HG02798 (cell line): Measurements from ENCODE around the gene PCNT.

Source experiments
- ATAC-seq: cut with Tn5 transposase; IDR thresholded peaks from one replicate; pipeline ENCODE4 v1.9.1; 2021; ENCODE audit warnings: mild to moderate bottlenecking; ENCODE audit not compliant: unreplicated experiment, poor library complexity

The PCNT gene

DNA sequence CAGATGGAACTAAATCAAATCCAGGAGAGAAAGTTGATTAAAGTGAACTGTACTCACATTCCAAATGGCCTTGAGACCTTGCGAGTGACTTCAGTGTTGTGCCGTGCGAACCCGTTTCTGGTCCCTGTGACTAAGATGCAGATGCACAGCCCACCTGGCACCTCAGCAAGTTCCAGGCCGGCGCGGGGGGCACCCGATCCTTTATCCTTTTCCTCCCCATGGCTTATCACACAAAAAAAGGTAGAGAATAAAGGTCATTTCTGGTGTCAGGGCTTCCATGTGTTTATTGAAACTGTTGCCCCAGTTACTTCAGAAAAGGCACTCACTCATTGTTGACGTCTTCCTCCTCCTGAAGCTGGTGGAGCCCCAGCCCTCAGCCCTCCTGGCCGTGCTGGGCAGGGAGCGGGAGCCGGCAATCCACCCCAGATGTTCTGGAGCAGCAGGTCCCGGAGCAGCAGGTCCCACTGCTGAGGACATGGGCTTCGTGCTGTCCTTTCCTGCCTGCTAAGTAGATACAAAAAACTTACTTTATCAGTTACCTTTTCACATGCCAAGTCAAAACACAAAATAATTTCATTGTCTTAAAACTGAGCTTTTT lies 53.0 kb downstream of the PCNT start:
- no peak for ATAC-seq

DNA sequence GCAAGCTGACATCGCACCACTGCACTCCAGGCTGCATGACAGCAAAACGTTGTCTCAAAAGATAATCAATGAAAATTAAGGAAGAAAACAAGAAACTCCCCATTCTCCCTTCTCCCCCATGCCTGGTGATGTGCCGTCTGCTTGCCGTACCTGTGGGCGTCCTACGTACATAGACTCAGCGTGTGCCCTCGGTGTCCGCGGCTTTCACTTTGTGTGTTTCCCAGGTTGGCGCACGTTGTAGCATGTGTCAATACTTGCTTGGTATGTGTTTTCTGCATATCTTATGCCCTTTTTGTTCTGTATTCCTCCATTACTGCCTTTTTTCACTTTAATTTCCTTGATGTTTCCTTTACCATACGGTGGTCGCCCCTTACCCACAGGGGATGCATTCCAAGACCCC lies 53.8 kb downstream of the PCNT start:
- no peak for ATAC-seq

DNA sequence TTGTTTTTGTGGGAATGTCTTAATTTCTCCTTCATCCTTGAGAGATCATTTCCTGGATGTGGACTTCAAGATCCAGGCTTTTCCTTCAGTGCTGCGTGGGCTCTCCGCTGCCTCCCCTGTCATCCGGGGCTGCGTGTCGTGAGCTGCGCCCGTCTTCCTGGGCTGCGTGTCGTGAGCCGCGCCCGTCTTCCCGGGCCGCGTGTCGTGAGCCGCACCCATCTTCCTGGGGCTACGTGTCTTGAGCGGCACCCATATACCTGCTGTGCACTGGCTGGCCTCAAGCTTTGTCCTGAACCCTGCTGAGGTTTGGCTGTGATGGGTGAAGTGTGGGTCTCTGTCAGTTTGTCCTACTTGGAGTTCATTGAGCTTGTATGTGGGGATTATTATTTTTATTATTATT lies 55.1 kb downstream of the PCNT start:
- no peak for ATAC-seq

DNA sequence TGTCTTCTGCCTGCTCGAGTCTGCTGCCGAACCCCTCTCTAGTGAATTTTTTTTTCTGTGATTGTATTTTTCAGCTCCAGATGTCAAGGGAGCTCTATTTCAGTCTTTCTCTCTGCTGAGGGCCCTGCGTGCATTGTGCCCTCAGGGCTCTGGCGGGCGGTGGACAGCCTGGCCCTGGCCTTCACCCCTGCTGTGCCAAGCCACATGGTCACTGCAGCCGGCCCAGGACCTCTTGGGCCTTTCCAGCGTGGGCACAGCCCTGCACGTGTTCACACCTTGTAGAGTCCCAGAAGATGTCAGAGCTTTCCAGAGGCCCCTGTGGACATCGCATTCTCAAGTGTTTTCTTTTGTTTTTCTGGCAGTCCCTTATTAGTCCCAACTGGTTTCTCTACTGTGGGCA lies 55.7 kb downstream of the PCNT start:
- no peak for ATAC-seq

DNA sequence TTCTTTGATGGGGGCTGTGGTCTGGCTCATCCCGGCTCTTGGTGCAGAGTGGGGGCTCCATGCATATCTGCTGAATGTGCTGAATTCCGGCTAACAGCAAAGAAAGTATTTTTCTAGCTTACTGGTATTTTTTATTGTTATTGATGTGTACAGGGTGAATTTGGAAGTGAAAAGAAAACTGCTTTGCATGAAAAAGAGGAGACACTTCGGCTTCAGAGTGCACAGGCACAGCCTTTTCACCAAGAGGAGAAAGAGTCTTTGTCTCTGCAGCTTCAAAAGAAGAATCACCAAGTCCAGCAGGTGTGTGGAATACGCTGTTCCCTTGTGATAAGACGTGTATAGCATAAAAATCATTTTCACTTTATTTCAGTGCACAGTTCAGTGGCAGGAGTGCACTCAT lies 57.6 kb downstream of the PCNT start:
- ATAC-seq: no peak

DNA sequence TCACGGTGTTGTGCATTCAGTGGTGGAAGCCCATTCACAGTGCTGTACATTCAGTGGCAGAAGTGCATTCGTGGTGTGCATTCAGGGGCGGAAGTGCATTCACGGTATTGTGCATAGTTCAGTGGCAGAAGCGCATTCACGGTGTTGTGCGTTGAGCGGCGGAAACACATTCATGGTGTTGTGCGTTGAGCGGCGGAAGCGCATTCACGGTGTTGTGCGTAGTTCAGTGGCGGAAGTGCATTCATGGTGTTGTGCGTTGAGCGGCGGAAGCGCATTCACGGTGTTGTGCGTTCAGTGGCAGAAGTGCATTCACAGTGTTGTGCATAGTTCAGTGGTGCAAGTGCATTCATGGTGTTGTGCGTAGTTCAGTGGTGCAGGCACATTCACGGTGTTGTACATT lies 60.6 kb downstream of the PCNT start:
- ATAC-seq: no peak

DNA sequence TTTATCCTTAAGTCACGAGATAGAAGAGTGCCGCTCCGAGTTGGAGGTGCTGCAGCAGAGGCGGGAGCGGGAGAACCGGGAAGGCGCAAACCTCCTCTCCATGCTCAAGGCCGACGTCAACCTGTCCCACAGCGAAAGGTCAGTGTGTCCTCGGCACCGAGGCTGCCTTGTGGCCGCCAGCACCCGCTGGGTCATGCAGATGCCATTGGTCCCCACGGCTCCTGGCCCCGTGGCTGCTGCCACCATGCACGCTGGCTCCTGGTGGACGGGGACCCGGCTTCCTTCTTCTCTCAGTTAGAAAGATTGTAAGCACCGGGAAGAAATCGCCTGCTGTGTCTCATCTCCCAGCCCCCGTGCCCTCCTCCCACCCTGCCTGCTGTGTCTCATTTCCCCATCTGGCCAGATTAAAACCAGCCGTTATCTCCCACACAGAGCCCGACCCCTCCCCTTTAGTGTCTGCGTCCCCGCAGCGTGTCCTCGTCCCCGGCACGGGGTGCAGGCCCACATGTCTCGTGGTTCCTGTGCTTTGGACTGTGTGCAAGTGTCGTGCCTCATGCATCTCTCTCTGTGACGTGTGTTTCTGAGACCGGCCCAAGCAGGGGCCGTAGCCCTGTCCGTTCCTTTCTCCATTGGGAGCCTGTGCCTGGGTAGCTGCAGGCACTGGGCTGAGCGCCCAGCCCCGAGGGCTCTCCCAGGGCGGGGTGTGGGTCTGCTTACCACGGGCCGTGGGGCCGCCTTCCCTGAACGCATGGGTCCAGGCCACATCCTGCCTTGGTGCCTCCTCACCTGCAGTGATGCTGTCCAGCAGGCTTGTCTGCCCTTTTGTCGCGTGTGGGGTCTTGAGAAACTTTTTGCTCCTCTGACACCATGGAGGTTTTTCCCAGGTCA lies 62.1 kb downstream of the PCNT start:
- ATAC-seq: no peak

DNA sequence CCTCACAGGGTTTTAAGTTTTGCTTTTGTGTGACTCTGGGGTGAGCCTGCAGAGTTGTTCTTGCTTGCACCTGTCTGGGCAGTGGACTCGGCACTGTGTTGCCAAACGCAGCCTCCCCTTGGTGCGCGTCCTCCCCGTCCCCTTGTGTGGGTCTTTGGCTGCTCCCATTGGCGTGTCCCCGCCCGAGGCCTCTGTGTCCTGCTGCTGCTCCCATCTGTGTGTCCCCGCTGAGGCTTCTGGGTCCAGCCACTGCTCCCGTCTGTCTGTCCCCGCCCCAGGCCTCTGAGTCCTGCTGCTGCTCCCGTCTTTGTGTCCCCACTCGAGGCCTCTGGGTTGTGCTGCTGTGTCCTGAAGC lies 62.8 kb downstream of the PCNT start:
- no peak for ATAC-seq

DNA sequence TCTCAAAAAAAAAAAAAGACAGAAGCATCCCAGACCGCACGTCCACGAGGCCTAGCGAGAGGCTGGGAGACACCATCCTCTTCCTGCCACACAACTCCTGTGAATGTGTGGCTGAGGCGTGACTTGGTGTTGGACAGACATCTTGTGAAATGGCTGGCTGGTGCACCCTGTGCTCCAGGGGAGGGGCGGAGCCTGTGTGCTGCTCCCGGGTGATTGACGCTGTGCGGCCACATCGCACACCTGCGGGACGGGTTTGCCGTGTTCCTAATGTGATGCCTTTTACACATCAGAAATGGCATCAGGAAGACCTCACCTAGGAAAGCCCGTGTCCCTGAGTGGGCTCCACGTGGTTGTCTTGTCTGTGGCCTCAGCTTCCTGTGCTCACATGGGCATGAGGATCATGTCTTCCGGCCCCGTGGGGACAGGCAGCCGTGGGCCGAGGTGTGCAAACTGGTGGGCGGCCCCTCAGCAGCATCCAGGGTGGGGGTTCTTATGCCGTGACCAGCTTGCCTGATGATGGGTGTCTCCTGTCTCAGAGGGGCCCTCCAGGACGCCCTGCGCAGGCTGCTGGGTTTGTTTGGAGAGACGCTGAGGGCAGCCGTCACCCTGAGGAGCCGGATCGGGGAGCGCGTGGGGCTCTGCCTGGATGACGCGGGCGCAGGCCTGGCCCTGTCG lies 64.4 kb downstream of the PCNT start:
- no peak for ATAC-seq

DNA sequence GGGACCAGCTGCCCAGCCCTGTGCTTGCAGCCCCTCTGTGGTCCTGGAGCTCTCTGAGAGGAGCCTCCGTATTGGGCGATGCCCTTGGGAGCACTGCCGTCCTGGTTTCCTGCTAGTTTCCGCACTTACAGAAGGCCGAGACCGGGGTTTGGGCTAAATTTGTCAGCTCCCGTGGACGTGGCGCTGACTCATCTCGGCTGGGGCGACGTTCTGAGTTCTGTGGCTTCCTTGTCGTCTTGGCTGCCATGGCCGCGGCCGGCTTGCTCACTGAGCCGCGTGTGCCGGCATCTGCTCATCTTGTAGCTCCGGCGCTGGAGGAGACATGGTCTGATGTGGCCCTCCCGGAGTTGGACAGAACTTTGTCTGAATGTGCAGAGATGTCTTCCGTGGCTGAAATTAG lies 64.9 kb downstream of the PCNT start:
- no peak for ATAC-seq

DNA sequence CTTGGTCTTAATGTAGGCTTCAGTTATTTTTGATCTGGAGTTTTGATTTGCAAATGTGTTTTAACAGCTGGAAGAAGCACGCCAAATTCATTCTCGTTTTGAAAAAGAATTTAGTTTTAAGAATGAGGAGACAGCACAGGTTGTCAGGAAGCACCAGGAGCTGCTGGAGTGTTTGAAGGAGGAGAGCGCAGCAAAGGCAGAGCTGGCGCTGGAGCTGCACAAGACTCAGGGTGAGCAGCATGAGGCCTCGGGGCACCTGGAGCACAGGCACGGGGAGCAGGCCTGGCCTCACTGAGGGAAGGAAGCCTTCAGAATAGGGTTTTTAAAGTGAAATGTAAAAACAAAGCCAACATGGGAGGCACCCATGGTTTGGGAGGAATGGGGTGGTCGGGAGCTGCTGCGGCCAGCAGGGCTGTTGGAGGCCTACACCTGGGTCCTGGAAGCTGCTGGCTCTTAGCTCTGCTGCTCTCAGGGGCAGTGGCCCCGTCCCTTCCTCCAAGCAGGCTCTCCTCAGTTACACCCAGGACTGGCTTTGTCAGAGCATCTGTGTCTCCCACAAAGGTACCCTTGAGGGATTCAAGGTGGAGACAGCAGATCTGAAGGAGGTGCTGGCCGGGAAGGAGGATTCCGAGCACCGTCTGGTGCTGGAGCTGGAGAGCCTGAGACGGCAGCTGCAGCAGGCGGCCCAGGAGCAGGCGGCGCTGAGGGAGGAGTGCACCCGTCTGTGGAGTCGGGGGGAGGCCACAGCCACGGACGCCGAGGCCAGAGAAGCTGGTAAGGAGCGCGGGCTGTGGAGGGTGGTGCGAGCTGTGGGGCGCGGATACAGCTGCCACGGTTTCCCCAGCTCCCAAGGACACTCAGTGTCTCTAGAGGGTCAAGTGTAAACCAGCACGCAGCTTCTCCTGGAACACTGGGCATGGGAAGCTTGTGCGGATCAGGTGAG lies 66.9 kb downstream of the PCNT start:
- no peak for ATAC-seq

DNA sequence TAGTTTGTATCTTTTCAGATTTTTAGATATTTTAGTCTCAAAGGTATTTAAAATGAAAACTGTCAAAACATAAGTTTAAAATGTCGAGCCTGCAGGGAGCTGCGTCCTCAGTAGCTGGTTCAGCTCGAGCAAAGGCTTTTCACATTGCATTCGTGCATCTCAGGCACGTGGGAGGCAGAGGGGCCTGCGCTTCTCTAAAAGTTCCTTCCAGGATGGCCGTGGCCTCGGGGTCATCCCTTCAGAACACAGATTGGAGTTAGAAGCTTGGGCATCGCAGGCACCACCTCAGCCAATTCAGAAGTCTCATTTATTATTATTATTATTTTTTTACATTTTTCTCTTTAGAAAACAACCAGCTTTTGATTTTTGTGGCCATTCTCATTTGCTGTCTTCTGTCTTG lies 67.8 kb downstream of the PCNT start:
- no peak for ATAC-seq

DNA sequence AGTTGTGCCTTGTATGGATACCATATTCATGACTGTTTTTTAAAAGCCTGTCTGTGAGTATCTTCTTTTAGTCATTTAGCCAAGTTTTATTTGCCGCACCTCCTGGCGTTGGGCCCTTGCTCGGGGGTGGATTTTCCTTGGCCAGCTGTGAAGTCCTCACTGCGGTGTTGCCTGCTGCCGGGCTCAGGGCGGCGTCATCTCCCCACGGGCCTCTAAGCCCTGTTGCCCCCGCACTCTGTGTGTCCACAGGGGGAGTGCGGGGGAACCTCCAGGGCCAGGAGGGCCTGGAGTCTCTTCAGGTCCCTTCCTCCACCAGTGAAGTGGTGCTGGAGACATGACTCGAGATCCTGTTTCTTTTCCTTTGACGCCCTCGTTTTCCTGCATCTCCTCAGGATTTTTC lies 69.0 kb downstream of the PCNT start:
- no peak for ATAC-seq

DNA sequence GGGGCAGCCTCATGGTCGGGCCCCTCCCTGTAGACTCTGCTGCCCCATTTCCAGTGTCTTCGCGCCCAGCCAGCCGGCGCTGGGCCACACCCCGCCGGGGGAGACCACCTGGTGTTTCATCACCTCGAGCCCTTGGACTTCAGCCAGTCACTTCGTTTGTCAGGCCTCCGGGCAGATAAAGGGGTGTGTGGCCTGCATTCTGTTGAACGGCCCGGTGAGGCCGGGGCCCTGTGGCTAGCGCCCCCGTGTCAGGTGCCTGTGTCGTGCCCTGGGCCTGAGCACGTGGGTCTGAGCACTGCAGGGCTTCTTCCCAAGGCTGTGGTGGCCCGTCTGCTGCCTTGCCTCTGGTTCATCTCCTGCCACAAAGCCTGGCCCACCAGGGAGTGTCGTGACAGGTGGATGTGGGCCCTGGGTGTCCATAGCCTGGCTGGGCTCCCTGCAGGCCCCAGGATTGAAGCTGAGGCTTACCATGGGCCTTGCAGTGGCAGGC lies 69.5 kb downstream of the PCNT start:
- ATAC-seq: no peak

DNA sequence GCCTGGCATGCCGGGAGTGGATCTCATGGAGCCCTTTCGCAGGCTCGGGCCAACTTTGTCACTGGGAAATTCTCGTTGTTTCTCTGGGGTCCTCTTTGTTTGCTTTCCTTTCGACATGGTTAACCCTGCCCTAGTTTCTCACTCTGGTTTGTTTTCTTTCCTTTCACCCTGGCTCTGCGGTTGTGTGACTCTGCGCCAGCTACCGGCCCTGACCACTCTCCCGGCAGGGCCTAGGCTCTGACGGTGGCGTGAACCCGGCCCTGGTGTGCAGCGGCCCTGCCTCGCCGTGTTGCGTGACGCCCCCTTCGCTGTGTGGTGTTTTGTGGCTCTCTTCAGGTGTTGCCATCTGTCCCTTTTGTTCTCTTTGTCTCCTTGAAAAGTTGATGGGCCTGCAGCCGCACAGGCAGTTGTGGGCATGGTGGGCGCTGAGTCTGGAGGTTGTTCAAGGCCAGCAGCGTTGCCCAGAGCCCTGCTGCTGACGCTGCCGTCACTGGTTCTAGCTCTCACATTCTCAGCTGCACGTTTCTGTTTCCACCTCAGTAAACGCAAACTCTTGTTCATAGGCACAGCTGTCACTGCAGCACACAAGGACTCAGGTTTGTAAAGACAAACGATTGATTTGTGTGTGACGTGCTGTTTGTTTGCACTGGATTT lies 70.1 kb downstream of the PCNT start:
- no peak for ATAC-seq

DNA sequence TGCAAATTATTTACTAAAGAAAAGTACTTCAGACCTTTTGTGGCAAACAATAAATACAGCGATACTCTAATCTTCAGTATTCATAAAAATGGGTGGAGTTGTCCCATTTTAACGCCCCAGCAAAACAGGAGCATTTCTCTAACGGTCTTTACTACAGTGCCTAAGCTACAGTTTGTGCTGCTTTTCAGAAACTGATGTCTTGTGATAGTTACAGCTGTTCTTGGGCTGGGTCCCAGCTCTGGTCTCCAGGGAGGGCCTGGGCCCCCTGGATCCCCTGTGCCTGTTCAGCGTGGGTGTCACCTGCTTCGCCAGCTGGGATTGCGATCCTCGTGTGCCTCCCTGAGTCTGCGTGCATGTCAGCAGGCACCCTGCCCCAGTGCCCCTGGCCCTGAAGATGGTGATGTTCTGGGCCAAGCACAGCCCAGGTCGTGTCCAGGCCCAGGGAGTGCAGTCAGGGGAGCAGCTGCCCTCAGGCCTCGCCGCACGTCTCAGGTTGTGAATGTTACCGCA lies 70.7 kb downstream of the PCNT start:
- ATAC-seq: no peak

DNA sequence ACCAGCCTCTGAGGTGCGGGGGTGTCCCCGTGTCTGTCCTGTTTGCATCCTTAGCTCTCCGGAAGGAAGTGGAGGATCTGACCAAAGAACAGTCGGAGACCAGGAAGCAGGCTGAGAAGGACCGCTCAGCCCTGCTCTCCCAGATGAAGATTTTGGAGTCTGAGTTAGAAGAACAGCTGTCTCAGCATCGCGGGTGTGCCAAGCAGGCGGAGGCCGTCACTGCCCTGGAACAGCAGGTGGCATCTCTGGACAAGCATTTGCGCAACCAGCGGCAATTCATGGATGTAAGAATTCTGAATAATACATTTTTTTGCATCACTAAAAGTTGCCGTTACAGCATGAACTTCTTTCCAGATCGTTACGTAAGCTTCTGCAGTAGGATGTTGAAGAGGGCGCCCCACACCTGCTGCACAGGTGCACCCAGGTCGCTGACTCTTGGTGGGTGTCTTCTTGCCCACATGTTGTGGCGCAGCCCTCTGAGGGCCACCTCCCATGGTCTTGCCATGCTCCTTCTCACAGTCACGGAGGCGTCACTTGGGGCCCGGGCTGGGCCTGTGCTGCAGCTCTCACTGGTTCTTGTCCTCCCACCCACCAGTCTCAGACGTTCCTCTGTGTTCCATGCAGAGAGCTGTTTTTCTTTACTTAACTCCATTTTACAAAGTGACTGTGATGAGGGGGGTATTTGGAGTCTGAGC lies 73.4 kb downstream of the PCNT start:
- no peak for ATAC-seq

DNA sequence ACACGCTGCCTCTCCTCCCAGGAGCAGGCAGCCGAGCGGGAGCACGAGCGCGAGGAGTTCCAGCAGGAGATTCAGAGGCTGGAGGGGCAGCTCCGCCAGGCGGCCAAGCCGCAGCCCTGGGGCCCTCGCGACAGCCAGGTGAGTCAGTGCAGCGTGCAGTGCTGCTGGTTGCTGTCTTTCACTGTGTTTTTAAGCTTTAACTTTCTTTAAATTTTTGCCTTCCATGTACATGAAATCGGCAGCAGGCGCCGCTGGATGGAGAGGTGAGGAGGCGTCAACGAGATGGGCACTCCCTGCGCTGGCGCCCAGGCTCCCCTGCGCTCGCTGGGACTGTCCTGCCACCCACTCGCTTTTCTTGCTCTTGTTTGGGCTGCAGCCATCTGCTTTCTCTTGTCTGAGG lies 74.0 kb downstream of the PCNT start:
- no peak for ATAC-seq

DNA sequence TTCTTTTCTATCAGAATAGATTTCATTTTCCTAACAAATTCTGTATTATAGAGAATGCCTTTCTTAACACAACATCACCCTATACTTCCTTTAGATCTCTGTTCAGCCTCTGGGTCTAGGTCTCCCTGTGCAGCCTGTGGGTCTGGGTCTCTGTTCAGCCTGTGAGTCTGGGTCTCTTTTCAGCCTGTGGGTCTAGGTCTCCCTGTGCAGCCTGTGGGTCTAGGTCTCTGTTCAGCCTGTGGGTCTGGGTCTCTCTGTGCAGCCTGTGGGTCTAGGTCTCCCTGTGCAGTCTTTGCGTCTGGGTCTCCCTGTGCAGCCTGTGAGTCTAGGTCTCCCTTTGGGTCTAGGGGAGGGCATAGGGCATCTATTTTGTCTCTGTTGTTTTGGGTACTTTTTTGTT lies 75.2 kb downstream of the PCNT start:
- ATAC-seq: no peak
